AG08396 (cell line): ENCODE measurements around the gene AARS2.

Experiments
- DNase-seq: peaks from one replicate; pipeline ENCODE4 v3.0.0; 2012; ENCODE audit warnings: low spot score, mixed read lengths

AARS2 gene

GRCh38 chr6:44262467-44263353 is 50.4 kb downstream of the AARS2 start:
- DNase-seq, result no peak

GRCh38 chr6:44261581-44261980 is 51.6 kb downstream of the AARS2 start:
- no peak for DNase-seq

- DNase-seq, result no peak
These were observed 52.5 kb downstream of the AARS2 start for GRCh38 chr6:44260451-44261297.

- DNase-seq, result no peak
These were observed 53.1 kb downstream of the AARS2 start for GRCh38 chr6:44260011-44260410.

GRCh38 chr6:44258921-44259320 is 54.2 kb downstream of the AARS2 start:
- DNase-seq, result no peak

GRCh38 chr6:44258325-44258863 is 54.8 kb downstream of the AARS2 start:
- no peak for DNase-seq

- no peak for DNase-seq
These were observed 55.3 kb downstream of the AARS2 start for GRCh38 chr6:44257753-44258324.

- DNase-seq, result peak; percentile 92
These were observed 56.0 kb downstream of the AARS2 start, which contains the start of gene SLC35B2 for GRCh38 chr6:44257025-44257752. TSS of gene SLC35B2 (minus strand) at chr6:44257528. CDS start at chr6:44257410, 118 bp downstream.

GRCh38 chr6:44256775-44257024 is 56.4 kb downstream of the AARS2 start:
- DNase-seq, result no peak

- no peak for DNase-seq
These were observed 57.0 kb downstream of the AARS2 start for GRCh38 chr6:44255871-44256774.

GRCh38 chr6:44255105-44255808 is 57.9 kb downstream of the AARS2 start:
- no peak for DNase-seq

GRCh38 chr6:44254191-44255104 is 58.7 kb downstream of the AARS2 start:
- no peak for DNase-seq

GRCh38 chr6:44253307-44254101 is 59.6 kb downstream of the AARS2 start:
- no peak for DNase-seq

GRCh38 chr6:44251576-44252524 is 61.3 kb downstream of the AARS2 start:
- no peak for DNase-seq

GRCh38 chr6:44250718-44251123 is 62.4 kb downstream of the AARS2 start:
- no peak for DNase-seq

GRCh38 chr6:44250067-44250717 is 63.0 kb downstream of the AARS2 start:
- no peak for DNase-seq
